Spleen (tissue), 11 donors: ENCODE measurements around the gene HPSE. TPM values are rescaled to one million over a fixed set of nuclear protein-coding genes. Genes with fewer than 3 reads are reported as not detected.
A peak's percentile ranks its signal among the peaks of the same experiment; 100 is the strongest.

Experiments used
- DNase-seq: peaks from one replicate; pipeline ENCODE4 v3.0.0-alpha.2; 2020
- H3K27ac ChIP-seq, 8 donors: fragments of 200-600 bp; sonication (generic) in 7 of 8; 1 replicate in 4 of 8; 2 replicates in 4 of 8; pipeline versions ENCODE4 v1.5.0 to v1.8.0; 2016 to 2021; ENCODE audit warnings: inconsistent platforms in 4 of 8, mild to moderate bottlenecking in 4 of 8, moderate library complexity in 1 of 8
- H3K27me3 ChIP-seq, 7 donors: fragments of 200-600 bp; sonication (generic) in 6 of 7; replicated peaks in 1 of 7; 1 replicate in 4 of 7; 2 replicates in 3 of 7; pipeline versions ENCODE4 v1.5.0 to v1.8.0; 2016 to 2021; ENCODE audit warnings: inconsistent platforms in 3 of 7, mild to moderate bottlenecking in 1 of 7
- H3K36me3 ChIP-seq, 6 donors: fragments of 200-600 bp; sonication (generic) in 5 of 6; 1 replicate in 4 of 6; 2 replicates in 2 of 6; pipeline versions ENCODE4 v1.5.0 to v1.8.0; 2016 to 2021; ENCODE audit warnings: inconsistent platforms in 2 of 6
- H3K4me1 ChIP-seq, 6 donors: fragments of 200-600 bp; sonication (generic) in 5 of 6; 1 replicate in 3 of 6; 2 replicates in 3 of 6; pipeline versions ENCODE4 v1.5.0 to v1.8.0; 2016 to 2021; ENCODE audit warnings: inconsistent platforms in 3 of 6
- H3K4me3 ChIP-seq, 8 donors: fragments of 200-600 bp; sonication (generic) in 7 of 8; 1 replicate in 4 of 8; 2 replicates in 4 of 8; pipeline versions ENCODE4 v1.5.0 to v1.8.0; 2016 to 2021; ENCODE audit warnings: inconsistent platforms in 4 of 8, mild to moderate bottlenecking in 4 of 8, moderate library complexity in 2 of 8
- H3K9me3 ChIP-seq, 8 donors: fragments of 200-600 bp; sonication (generic) in 7 of 8; 1 replicate in 4 of 8; 2 replicates in 4 of 8; pipeline versions ENCODE4 v1.5.0 to v1.8.0; 2016 to 2021; ENCODE audit warnings: inconsistent platforms in 4 of 8
- POLR2A ChIP-seq, 3 donors: fragments of 450-650 bp; IDR thresholded peaks; one replicate each; pipeline ENCODE4 v1.5.1; 2017; ENCODE audit warnings: antibody characterized with exemption in 3 of 3, mild to moderate bottlenecking in 1 of 3
- POLR2AphosphoS5 ChIP-seq, 3 donors: sonication (generic); formaldehyde crosslinking; IDR thresholded peaks; one replicate each; pipeline ENCODE4 v1.5.1; 2017; ENCODE audit warnings: antibody characterized with exemption in 3 of 3
- WGBS, 5 donors: extraction: QIAGEN DNeasy Blood & Tissue Kit in 3 of 5; methylation state at CpG; one replicate each; pipeline versions ENCODE4 v1.1.5 to v1.1.7; 2013 to 2018; 5-methylcytosine and 5-hydroxymethylcytosine counted together
- intact Hi-C: fragments of 100-400 bp; cut with DNase I; formaldehyde crosslinking; loops from one replicate; pipeline ENCODE4 v1.15.0; 2023; ENCODE audit warnings: low total_unique reads
- polyA plus RNA-seq, 3 donors: library from polyadenylated mRNA; stranded (reverse); fragments of 200-250 nt; gene quantifications; one replicate each; pipeline ENCODE4 v1.2.1, GENCODE V29; 2013
- small RNA-seq, 4 donors: library from RNA; depleted of rRNA; stranded (forward); fragments of <200 nt; gene quantifications; one replicate each; pipeline ENCODE3, GENCODE V24; 2016
- total RNA-seq, 7 donors: library from RNA; depleted of rRNA in 3 of 7; stranded (reverse); fragments of >200 nt in 3 of 7; fragmentation: NEBNext Ultra II Directional in 4 of 7; extraction: Animal tissue kit (Norgen Biotek cat#: 25700) in 4 of 7; gene quantifications; one replicate each; pipeline versions ENCODE4 v1.1.0 to v1.2.1, GENCODE V29; 2016 to 2021
- TF ChIP-seq, protein P1 (sequence below), 11 experiments: fragments of 200-600 bp in 7 of 11; fragments of 450-650 bp in 4 of 11; sonication (generic) in 4 of 11; IDR thresholded peaks in 8 of 11; conservative IDR thresholded peaks in 3 of 11; 1 replicate in 7 of 11; 2 replicates in 4 of 11; pipeline versions ENCODE4 v1.4.0 to v1.8.0; 2016 to 2021; ENCODE audit warnings: antibody characterized with exemption in 11 of 11, inconsistent platforms in 4 of 11, mild to moderate bottlenecking in 1 of 11
- donor health status: healthy with polysubstance abuse.
- donor health status: DM: no; HTN: no; CAD: no; lungs with moderate emphysema.
- donor health status: DM: no; HTN: no; CAD: no.
- donor health status: Bipolar disorder and iron deficiency.
- donor health status: healthy.
- donor health status: DM: no; HTN: no; CAD: no.
- donor health status: DM: yes; HTN: yes; CAD: no.

Gene HPSE
- total and polyA plus RNA-seq, 10 donors = 1.3 to 24.6 (median 12.7) TPM

DNA sequence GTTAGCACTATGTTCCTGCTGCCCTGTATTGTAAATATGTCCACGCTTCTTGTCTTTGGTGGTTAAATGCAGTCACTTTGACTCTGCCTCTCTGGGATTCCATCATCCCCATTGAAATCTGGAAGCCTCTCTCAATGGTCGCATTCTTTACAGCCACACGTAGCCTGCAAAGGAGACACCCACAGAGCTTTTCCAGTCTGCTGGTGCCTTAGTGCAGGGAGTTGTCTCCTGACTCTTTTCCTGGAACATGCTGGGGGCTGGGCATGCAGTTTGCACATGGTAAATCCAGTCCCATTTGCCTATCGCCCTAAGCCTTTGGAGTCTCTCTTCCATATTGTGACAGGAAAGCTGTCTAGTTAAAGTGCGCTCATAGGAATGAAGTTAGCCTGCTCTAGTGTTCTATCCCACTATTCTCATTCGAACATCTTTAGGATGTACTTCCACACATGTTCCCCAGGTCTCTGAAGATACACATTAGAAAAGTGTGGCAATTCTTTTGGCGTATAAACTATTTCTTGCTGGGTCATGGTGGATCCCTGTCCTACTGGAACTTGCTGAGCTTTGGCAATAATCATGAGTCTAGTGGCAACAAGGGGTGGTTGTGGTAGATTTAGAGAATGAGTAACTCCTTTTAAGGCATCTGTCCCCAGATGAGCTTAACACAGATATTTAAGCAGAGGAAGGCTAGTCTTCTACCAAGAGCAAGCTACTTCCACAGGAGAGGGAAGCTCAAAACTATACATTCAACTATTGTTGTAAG, 83.8 kb downstream of the HPSE start:
- TF ChIP-seq POLR2A (IDR thresholded peaks at IDR 0.05) (no peak), POLR2AphosphoS5 (IDR thresholded peaks at IDR 0.05) (no peak)
- TF ChIP-seq, protein P1, sequence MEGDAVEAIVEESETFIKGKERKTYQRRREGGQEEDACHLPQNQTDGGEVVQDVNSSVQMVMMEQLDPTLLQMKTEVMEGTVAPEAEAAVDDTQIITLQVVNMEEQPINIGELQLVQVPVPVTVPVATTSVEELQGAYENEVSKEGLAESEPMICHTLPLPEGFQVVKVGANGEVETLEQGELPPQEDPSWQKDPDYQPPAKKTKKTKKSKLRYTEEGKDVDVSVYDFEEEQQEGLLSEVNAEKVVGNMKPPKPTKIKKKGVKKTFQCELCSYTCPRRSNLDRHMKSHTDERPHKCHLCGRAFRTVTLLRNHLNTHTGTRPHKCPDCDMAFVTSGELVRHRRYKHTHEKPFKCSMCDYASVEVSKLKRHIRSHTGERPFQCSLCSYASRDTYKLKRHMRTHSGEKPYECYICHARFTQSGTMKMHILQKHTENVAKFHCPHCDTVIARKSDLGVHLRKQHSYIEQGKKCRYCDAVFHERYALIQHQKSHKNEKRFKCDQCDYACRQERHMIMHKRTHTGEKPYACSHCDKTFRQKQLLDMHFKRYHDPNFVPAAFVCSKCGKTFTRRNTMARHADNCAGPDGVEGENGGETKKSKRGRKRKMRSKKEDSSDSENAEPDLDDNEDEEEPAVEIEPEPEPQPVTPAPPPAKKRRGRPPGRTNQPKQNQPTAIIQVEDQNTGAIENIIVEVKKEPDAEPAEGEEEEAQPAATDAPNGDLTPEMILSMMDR (IDR thresholded peaks at IDR 0.05 in 8 of 11, conservative IDR thresholded peaks at IDR 0.05 in 3 of 11) = no peak
- Histone ChIP-seq H3K9me3 (no peaks in the 10 kb centered on the region), H3K27ac (peak overlapping the region in 3 of 8 donors; percentile 37 to 62 (median 41)), H3K4me1 (peaks cover 11 to 57% (median 28%) of the 10 kb centered on the region in 6 donors), H3K36me3 (no peaks in the 10 kb centered on the region), H3K27me3 (no peaks in the 10 kb centered on the region), H3K4me3 (no peak overlapping the region)
- no peak for DNase-seq
- intact Hi-C loops = no loop called here
- 75 to 94% (median 88%) methylated on average over 7 of the region's 7 CpGs for WGBS, 5 donors

DNA sequence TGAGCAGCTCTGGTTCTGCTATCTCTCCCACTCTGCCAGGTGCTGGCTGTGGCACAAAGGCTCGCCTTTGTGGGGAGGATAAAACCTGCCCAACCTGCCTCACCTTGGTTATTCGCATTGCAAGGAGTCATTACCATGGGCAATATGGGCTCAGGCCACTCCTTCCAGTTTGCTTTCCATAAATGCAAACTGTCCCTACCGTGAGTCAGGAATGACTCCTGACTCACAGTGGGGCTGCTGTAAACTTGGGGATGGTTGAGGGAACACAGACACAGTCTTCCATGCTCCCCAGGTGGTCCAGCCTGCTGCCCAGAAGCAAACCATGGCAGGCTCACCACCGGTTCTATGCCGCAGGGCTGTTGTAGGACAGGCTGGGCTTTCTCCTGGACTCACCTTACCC, 86.2 kb downstream of the HPSE start:
- Histone ChIP-seq H3K4me1 (peaks cover 4 to 44% (median 21%) of the 10 kb centered on the region in 6 donors), H3K27me3 (no peaks in the 10 kb centered on the region), H3K4me3 (no peak overlapping the region), H3K36me3 (no peaks in the 10 kb centered on the region), H3K27ac (peak overlapping the region in 1 of 8 donors; percentile 4), H3K9me3 (no peaks in the 10 kb centered on the region)
- 95 to 99% (median 95%) methylated on average over 5 of the region's 5 CpGs for WGBS, 5 donors
- TF ChIP-seq, protein P1 (IDR thresholded peaks at IDR 0.05 in 8 of 11, conservative IDR thresholded peaks at IDR 0.05 in 3 of 11) = no peak
- TF ChIP-seq POLR2A (IDR thresholded peaks at IDR 0.05) (no peak), POLR2AphosphoS5 (IDR thresholded peaks at IDR 0.05) (no peak)
- DNase-seq = no peak
- intact Hi-C loops = no loop called here

DNA sequence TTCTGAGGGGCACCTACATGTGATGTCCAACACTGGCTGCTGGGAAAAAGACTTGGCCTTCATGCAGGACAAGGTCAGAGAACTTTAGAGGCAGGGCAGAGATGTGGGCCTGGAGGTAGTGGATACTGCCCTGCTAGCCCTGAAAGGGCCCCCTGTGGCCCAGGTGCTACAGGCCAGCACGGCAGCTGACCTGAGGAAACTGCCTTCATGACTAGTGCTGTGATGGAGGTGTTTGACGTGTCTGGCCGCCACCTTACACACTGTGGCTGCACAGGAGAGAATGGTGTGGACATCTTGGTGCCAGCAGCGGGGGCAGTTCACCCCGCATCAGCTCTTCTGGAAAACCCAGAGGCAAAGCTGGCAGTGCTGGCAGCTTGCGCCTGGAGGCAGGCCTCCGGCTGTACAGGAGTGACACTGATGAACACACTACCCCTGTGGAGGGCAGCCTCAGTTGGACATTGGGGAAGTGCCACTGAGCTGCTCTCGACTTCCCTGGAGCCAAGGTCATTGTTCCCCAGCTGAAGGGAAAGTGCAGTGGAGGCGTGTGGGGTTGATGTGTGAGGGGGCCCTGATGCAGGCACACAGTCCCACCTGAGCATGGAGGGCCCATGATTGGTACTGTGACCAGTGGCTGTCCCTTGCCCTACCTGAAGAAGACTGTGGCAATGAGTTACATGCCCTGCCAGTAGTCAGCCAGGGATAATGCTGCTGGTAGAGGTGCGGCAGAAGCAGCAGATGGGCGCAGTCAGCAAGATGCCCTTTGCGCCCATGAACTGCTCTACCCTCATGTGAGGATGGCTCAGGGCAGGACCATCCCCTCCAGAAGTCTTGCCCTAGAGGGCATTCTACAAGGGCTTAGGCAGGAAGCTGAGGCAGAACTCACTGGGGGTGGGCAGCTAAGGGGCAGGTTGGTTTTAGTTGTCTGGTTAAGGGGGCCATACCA, 87.0 kb downstream of the HPSE start:
- intact Hi-C loops = no loop called here
- Histone ChIP-seq H3K36me3 (no peaks in the 10 kb centered on the region), H3K27ac (peak overlapping the region in 1 of 8 donors; percentile 4), H3K4me3 (no peak overlapping the region), H3K27me3 (no peaks in the 10 kb centered on the region), H3K9me3 (no peaks in the 10 kb centered on the region), H3K4me1 (peaks cover under 1 to 36% (median 14%) of the 10 kb centered on the region in 6 donors)
- no peak for DNase-seq
- TF ChIP-seq POLR2AphosphoS5 (IDR thresholded peaks at IDR 0.05) (no peak), POLR2A (IDR thresholded peaks at IDR 0.05) (no peak)
- TF ChIP-seq, protein P1 (IDR thresholded peaks at IDR 0.05 in 8 of 11, conservative IDR thresholded peaks at IDR 0.05 in 3 of 11) = no peak
- 81 to 90% (median 85%) methylated on average over 9 to 12 of the region's 12 CpGs for WGBS, 5 donors

Small RNA genes within 50 kb of the gene (small RNA-seq; reads per million reads assigned to genes)
- gene AC114781.5 = 0 reads per million in 4 donors

Other genes with a start within 250 kb of the HPSE start
- gene PLAC8, start 220.1 kb downstream of the HPSE start, total RNA-seq = 100 to 1,000 TPM; 156 to 341 (median 215) TPM
- 100 to 1,000 TPM; 193 to 321 (median 256) TPM for gene PLAC8, start 220.1 kb downstream of the HPSE start, polyA plus RNA-seq
- 10 to 100 TPM; 16.2 to 26.9 (median 24.1) TPM for gene COQ2, start 50.0 kb downstream of the HPSE start, total RNA-seq
- 1 to 10 TPM; 5.4 to 9.1 (median 8.2) TPM for gene COQ2, start 50.0 kb downstream of the HPSE start, polyA plus RNA-seq
- gene HELQ, start 121.0 kb upstream of the HPSE start, total RNA-seq = 10 to 100 TPM; 22.8 to 40.7 (median 29.7) TPM
- gene HELQ, start 121.0 kb upstream of the HPSE start, polyA plus RNA-seq = 10 to 100 TPM in 1 of 3 donors, 1 to 10 TPM in 2; 7.3 to 13.2 (median 9.1) TPM
- gene MRPS18C, start 121.2 kb upstream of the HPSE start, total RNA-seq = 10 to 100 TPM; 22.7 to 40.7 (median 36.2) TPM
- gene MRPS18C, start 121.2 kb upstream of the HPSE start, polyA plus RNA-seq = 10 to 100 TPM; 18.9 to 28.0 (median 23.9) TPM
- 10 to 100 TPM in 6 of 7 donors, 1 to 10 TPM in 1; 9.9 to 18.2 (median 13.1) TPM for gene ABRAXAS1, start 150.3 kb upstream of the HPSE start, total RNA-seq
- 1 to 10 TPM; 5.7 to 8.6 (median 7.1) TPM for gene ABRAXAS1, start 150.3 kb upstream of the HPSE start, polyA plus RNA-seq
- gene GPAT3, start 201.3 kb upstream of the HPSE start, total RNA-seq = 10 to 100 TPM in 3 of 7 donors, 1 to 10 TPM in 4; 7.5 to 29.1 (median 9.8) TPM
- 1 to 10 TPM in 2 of 3 donors, under 1 TPM in 1; 0.70 to 1.4 (median 1.1) TPM for gene GPAT3, start 201.3 kb upstream of the HPSE start, polyA plus RNA-seq